A172 (cell line): ENCODE measurements around the gene GRAMD1A. TPM values are rescaled to one million over a fixed set of nuclear protein-coding genes. Genes with fewer than 3 reads are reported as not detected.
A peak's percentile ranks its signal among the peaks of the same experiment; 100 is the strongest.
"Not testable (repeated sequence)": the region's sequence is repeated elsewhere in the genome, so short reads cannot be mapped to it uniquely, and the experiment has no call there.

Experiments used
- DNase-seq: peaks from one replicate; pipeline ENCODE4 v3.0.0-alpha.2; 2015; ENCODE audit warnings: low spot score
- total RNA-seq: library from RNA; depleted of rRNA; stranded (reverse); fragments of >200 nt; shearing (Covaris generic); gene quantifications from 2 replicates; pipeline ENCODE4 v1.2.3, GENCODE V29; 2014

The GRAMD1A gene
- total RNA-seq, 1 experiment from 2014 or later, result 26.9 TPM

DNA sequence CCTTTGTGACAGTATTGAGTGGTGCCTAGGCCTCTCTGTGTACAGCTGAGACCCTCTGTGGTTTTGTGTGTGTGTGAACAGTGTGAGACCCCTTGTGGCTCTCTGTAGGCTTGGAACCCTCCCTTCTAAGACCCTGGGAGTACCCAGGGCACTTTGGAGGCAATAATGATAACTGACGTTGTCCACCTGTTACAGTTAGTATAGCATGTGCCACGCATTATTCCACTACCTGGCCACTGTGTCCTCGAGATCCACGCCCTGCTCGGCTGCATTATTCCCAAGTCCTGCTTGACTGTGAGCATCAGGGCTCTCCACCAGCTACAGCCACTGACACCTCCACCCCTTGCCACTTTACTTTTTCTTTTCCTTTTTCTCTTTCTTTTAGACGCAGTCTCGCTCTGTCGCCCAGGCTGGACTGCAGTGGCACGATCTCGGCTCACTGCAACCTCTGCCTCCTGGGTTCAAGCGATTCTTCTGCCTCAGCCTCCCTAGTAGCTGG, 2.0 kb downstream of the GRAMD1A start:
- DNase-seq, result no peak

- DNase-seq, result no peak
Observed at GRCh38 chr19:35004517-35005255, 4.6 kb downstream of the GRAMD1A start.

DNA sequence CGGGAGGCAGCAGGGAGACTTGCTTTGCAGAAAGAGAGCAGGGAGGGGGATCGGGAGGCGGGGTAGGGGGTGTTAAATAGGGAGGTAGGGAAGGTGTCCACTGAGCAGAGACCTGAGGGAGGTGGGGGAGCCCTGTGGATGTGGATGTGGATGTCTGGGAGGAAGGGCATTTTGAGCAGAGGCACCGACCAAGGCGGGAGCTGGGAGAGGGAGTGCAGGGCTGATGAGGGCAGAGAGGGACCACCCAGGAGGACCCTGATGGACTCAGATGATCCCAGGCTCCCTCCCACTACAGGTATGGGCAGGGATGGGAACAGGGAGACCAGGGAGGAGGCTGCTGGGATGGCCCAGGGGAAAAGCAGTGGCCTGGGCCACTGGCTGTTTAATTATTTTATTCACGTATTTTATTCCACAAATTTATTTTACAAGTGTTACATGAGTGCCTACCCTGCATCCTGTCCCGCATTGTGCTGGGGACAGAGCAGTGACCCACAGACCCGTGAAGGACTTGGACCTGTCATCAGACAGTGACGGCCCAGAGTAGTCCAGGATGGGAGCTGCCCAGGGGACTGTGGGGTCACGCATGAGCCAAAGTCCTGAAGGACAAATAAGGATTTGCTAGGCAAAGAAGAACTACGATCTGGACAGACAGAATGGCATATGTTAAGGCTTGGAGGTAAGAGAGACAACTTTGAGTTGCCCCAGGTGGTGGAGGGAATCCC, 5.3 kb downstream of the GRAMD1A start:
- no peak for DNase-seq

DNA sequence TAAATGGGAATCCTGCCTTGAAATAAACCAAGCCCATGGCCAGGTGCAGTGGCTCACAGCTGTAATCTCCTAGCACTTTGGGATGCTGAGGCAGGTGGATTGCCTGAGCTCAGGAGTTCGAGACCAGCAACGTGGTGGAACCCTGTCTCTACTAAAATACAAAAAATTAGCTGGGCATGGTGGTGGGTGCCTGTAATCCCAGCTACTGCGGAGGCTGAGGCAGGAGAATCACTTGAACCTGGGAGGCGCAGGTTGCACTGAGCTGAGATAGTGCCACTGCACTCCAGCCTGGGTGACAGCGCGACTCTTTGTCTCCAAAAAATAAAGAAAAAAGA, 5.9 kb downstream of the GRAMD1A start:
- not testable (repeated sequence) for DNase-seq

DNA sequence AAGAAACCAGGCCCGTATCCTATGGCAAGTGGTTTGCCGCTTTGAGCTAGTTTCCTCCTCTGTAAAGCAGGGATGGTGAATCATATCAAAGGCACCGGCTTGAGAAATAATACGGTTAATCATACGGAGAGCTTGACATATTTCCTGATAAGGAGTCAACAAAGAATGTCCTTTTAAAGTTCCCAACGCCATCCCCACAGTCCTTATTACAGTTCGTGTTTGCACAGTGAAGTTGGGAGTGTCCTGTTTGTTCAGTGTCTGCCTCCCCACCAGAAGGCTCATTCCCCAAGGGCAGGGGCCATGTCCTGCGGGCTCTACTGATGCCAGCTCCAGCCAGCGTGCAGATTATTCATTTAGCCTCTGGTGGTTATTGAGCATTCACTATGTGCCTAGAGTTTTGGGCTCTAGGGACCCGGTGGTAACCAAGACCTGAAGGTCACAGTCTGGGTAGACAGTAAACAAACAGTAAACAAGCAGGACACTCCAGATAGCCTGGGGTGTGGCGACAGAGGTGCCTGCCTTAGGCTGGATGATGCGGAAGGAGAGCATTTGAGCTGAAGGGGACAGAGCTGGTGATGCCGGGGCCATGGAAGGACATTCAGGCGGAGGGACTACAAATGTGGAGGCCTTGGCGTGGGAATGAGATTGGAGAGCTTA, 6.3 kb downstream of the GRAMD1A start:
- peak; percentile 96 for DNase-seq

DNA sequence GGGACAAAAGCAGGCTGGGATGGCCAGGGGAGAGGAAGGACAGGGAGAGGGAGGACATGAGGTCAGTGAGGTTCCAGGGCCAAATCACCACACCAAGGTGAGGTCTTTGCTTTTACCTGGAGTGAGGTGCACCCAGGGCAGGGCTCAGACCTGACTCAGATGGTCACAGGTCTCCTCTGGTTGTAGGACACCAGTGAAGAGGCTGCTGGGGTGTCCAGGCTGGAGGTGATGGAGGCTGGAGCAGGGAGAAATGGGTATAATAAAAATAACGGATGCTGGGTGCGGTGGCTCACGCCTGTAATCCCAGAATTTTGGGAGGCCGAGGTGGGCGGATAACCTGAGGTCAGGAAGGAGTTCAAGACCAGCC, 6.9 kb downstream of the GRAMD1A start:
- no peak for DNase-seq

DNA sequence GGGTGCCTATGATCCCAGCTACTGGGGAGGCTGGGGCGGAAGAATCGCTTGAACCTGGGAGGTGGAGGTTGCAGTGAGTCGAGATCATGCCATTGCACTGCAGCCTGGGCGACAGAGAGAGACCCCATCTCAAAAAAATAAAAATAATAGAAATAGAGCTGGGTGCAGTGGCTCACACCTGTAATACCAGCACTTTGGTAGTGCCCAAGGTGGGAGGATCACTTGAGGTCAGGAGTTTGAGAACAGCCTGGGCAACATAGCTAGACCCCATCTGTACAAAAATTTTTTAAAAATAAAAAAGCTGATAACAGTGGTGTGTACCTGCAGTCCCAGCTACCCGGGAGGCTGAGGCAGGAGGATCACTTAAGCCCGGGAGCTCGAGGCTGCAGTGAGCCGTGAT, 7.3 kb downstream of the GRAMD1A start:
- DNase-seq, result not testable (repeated sequence)

- no peak for DNase-seq
Observed at GRCh38 chr19:35008891-35009341, 8.8 kb downstream of the GRAMD1A start.

GRCh38 chr19:35009424-35010415, 9.6 kb downstream of the GRAMD1A start:
- DNase-seq, result no peak

- no peak for DNase-seq
Observed at GRCh38 chr19:35011091-35011689, 11.1 kb downstream of the GRAMD1A start.

DNA sequence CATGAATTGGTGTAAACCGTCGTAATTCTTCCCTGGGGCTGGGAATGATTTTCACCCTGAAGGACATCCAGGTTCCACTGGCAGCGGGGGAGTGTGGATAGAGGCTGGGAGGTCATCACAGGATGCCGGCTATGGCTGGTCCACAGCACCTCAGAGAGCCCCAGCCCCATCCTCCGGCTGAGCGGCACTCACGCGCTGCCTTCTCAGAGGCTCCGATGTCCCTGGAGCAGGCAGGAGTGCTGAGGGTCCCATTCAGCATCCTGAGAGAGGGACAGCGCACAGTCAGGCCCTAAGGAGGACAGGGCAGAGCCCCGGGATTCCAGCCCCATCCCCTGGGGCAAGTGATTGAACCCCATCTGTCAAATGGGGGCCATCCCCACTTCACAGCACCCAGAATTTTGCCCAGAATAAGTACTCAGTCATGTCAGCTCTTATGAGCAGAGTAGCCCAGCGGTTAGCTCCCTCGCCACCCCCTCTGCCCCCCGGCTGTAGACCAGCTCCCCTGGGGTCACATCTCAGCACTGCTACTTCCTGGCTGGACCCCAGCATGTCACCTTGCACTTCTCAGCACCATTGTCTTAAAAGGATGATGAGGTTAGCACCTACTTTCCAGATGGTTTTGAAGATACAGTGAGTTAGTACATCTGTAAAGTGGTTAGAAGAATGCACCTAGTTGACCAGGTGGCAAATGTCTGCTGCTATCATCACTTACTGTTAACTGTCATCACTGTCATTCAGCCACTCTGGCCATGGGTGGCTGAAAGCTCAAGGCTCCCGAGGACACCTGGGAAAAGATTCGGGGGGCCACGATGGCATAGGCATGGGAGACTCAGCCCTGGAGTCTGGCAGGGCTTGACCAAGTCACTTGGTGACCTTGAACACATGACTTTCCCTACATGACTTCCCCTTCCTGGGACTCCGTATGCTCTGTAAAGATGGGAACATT, 11.9 kb downstream of the GRAMD1A start:
- DNase-seq, result no peak

- peak; percentile 36 for DNase-seq
Observed at GRCh38 chr19:35013041-35013819, 13.1 kb downstream of the GRAMD1A start.

- DNase-seq, result no peak
Observed at GRCh38 chr19:35013820-35014754, 14.0 kb downstream of the GRAMD1A start.

- DNase-seq, result not testable (repeated sequence)
Observed at GRCh38 chr19:35014774-35015173, 14.7 kb downstream of the GRAMD1A start.

GRCh38 chr19:35015270-35015953, 15.3 kb downstream of the GRAMD1A start:
- no peak for DNase-seq

- DNase-seq, result no peak
Observed at GRCh38 chr19:35015954-35016351, 15.8 kb downstream of the GRAMD1A start.

DNA sequence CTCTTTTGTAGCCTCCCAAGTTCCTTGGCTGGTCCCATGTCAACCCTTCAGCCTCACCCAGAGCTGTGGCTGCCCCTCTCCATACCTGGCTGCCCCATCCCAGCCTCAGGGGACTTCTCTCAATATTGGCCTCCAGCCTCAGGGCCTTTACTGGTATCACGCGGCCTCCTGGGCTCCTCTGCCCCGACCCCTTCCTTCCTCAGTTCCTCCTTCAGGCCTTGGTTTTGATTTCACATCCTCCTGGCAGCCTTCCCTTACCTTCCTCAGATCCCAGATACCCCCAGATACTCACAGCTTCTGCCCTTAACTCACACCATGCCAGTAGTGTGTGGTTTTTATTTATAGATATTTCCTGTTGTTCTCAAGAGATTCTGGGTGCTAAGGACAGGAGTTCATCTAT, 17.4 kb downstream of the GRAMD1A start:
- DNase-seq, result no peak
